KG1 (cell line): ENCODE results near the gene CCSER2.
A peak's percentile ranks its signal among the peaks of the same experiment; 100 is the strongest.
"Not testable (repeated sequence)": the region's sequence is repeated elsewhere in the genome, so short reads cannot be mapped to it uniquely, and the experiment has no call there.

Source experiments
- DNase-seq: peaks from one replicate; lab custom pipeline; 2025; lab: John Stamatoyannopoulos, UW

Gene CCSER2

GRCh38 chr10:84311576-84311975, 16.8 kb upstream of the CCSER2 start:
- no peak for DNase-seq

- DNase-seq = no peak
These were observed 15.6 kb upstream of the CCSER2 start for GRCh38 chr10:84312816-84313215.

- DNase-seq = no peak
These were observed 14.1 kb upstream of the CCSER2 start for GRCh38 chr10:84314275-84314674.

- no peak for DNase-seq
These were observed 11.2 kb upstream of the CCSER2 start for GRCh38 chr10:84317174-84317573.

- no peak for DNase-seq
These were observed 6.5 kb upstream of the CCSER2 start for GRCh38 chr10:84321902-84322301.

GRCh38 chr10:84323566-84323965, 4.8 kb upstream of the CCSER2 start:
- not testable (repeated sequence) for DNase-seq

GRCh38 chr10:84326995-84327394, 1.4 kb upstream of the CCSER2 start:
- not testable (repeated sequence) for DNase-seq

GRCh38 chr10:84329196-84329611, 815 bp downstream of the CCSER2 start:
- DNase-seq = peak; percentile 14

- DNase-seq = no peak
These were observed 1.7 kb downstream of the CCSER2 start for GRCh38 chr10:84329986-84330651.

GRCh38 chr10:84331091-84331490, 2.7 kb downstream of the CCSER2 start:
- no peak for DNase-seq

GRCh38 chr10:84333864-84334451, 5.6 kb downstream of the CCSER2 start:
- peak; percentile 34 for DNase-seq

GRCh38 chr10:84334811-84335210, 6.4 kb downstream of the CCSER2 start:
- DNase-seq = no peak

- DNase-seq = no peak
These were observed 7.1 kb downstream of the CCSER2 start for GRCh38 chr10:84335516-84335915.

- DNase-seq = no peak
These were observed 8.2 kb downstream of the CCSER2 start for GRCh38 chr10:84336406-84337090.

- no peak for DNase-seq
These were observed 8.8 kb downstream of the CCSER2 start for GRCh38 chr10:84337199-84337598.

GRCh38 chr10:84339025-84339424, 10.6 kb downstream of the CCSER2 start:
- DNase-seq = no peak

- no peak for DNase-seq
These were observed 11.8 kb downstream of the CCSER2 start for GRCh38 chr10:84340187-84340586.

GRCh38 chr10:84340632-84341537, 12.5 kb downstream of the CCSER2 start:
- no peak for DNase-seq

GRCh38 chr10:84341538-84341856, 13.1 kb downstream of the CCSER2 start:
- DNase-seq = no peak

GRCh38 chr10:84341983-84342382, 13.6 kb downstream of the CCSER2 start:
- DNase-seq = no peak

GRCh38 chr10:84342584-84342983, 14.2 kb downstream of the CCSER2 start:
- DNase-seq = no peak

- DNase-seq = no peak
These were observed 15.4 kb downstream of the CCSER2 start for GRCh38 chr10:84343831-84344230.
